ENCODE data around the gene MYOG.

- TF ChIP-seq CTCF (IDR thresholded peaks at IDR 0.05), result no peak
- TF ChIP-seq POLR2A (IDR thresholded peaks at IDR 0.05), result no peak
These were observed 7.9 kb downstream of the MYOG start for GRCh38 chr1:203077956-203078355.

Measured in heart left ventricle (tissue), 13 donors.